Right cardiac atrium (tissue), 5 donors: ENCODE results near the gene UBL3. TPM values are rescaled to one million over a fixed set of nuclear protein-coding genes. Genes with fewer than 3 reads are reported as not detected.

Source experiments
- ATAC-seq, 2 donors: fragments of 200-7000 bp; cut with Tn5 transposase; one replicate each; pipeline versions ENCODE4 v1.8.0 to v1.9.1; 2020; ENCODE audit warnings: moderate library complexity in 2 of 2, mild to moderate bottlenecking in 1 of 2
- DNase-seq, 3 donors: peaks; one replicate each; pipeline ENCODE4 v3.0.0-alpha.2; 2020
- H3K27ac ChIP-seq: one replicate; pipeline ENCODE4 v1.5.1; 2013; ENCODE audit warnings: mild to moderate bottlenecking, low read length, control low read depth, moderate library complexity
- H3K27me3 ChIP-seq: one replicate; pipeline ENCODE4 v1.6.1; 2013; ENCODE audit not compliant: control insufficient read depth, insufficient read depth
- H3K4me1 ChIP-seq: one replicate; pipeline ENCODE4 v1.6.1; 2013; ENCODE audit warnings: low read length; ENCODE audit not compliant: control insufficient read depth, insufficient read depth
- H3K4me3 ChIP-seq: one replicate; pipeline ENCODE4 v1.5.1; 2013; ENCODE audit warnings: low read length, control low read depth
- H3K9me3 ChIP-seq: one replicate; pipeline ENCODE4 v1.6.1; 2013; ENCODE audit warnings: low read length; ENCODE audit not compliant: control insufficient read depth
- WGBS: extraction: QIAGEN DNeasy Blood & Tissue Kit; methylation state at CpG from one replicate; pipeline ENCODE4 v1.1.7; 2013; 5-methylcytosine and 5-hydroxymethylcytosine counted together
- intact Hi-C, 4 donors: fragments of 100-400 bp; cut with DNase I; formaldehyde crosslinking; loops; one replicate each; pipeline versions ENCODE4 v1.11.0 to v1.14.0; 2022 to 2023
- polyA plus RNA-seq: library from polyadenylated mRNA; stranded (reverse); fragments of 200-250 nt; gene quantifications from one replicate; pipeline ENCODE4 v1.2.3, GENCODE V29; 2013
- total RNA-seq, 4 donors: library from RNA; stranded (reverse); fragmentation: NEBNext Ultra II Directional; extraction: Animal tissue kit (Norgen Biotek cat#: 25700); gene quantifications; one replicate each; pipeline ENCODE4 v1.2.1, GENCODE V29; 2021
- donor health status: healthy with polysubstance abuse.
- donor health status: DM: no; HTN: yes; CAD: no.
- donor health status: DM: no; HTN: no; CAD: no.
- donor health status: DM: no; HTN: yes; CAD: no; lungs with severe emphysema.
- donor health status: DM: yes; HTN: yes; CAD: no.

Gene UBL3
- total and polyA plus RNA-seq, 5 donors: 15.8 to 25.8 (median 24.6) TPM

GRCh38 chr13:29743201-29743786, 107.1 kb downstream of the UBL3 start:
- no peak overlapping the region for H3K27ac ChIP-seq
- DNase-seq (peak; percentile 48 to 76 (median 73)), ATAC-seq (peak; percentile 75 to 89)
- no peaks in the 10 kb centered on the region for H3K4me1 ChIP-seq
- intact Hi-C loops: no loop called here
- H3K27me3 ChIP-seq: no peaks in the 10 kb centered on the region
- WGBS: 43% methylated on average over 16 of the region's 16 CpGs
- H3K4me3 ChIP-seq: no peak overlapping the region
- H3K9me3 ChIP-seq: no peaks in the 10 kb centered on the region

GRCh38 chr13:29740961-29741360, 109.5 kb downstream of the UBL3 start:
- intact Hi-C loops: no loop called here
- Histone ChIP-seq H3K4me3 (no peak overlapping the region), H3K4me1 (no peaks in the 10 kb centered on the region), H3K27me3 (no peaks in the 10 kb centered on the region), H3K27ac (no peak overlapping the region), H3K9me3 (no peaks in the 10 kb centered on the region)
- WGBS: 94% methylated on average over 3 of the region's 3 CpGs
- DNase-seq (no peak), ATAC-seq (no peak)

- H3K4me3 ChIP-seq: no peak overlapping the region
- H3K4me1 ChIP-seq: no peaks in the 10 kb centered on the region
- no peaks in the 10 kb centered on the region for H3K27me3 ChIP-seq
- WGBS: 93% methylated on average over 5 of the region's 5 CpGs
- intact Hi-C loops: no loop called here
- ATAC-seq (no peak), DNase-seq (no peak)
- no peak overlapping the region for H3K27ac ChIP-seq
- H3K9me3 ChIP-seq: no peaks in the 10 kb centered on the region
Measured at GRCh38 chr13:29737061-29737460, 113.4 kb downstream of the UBL3 start.

DNA sequence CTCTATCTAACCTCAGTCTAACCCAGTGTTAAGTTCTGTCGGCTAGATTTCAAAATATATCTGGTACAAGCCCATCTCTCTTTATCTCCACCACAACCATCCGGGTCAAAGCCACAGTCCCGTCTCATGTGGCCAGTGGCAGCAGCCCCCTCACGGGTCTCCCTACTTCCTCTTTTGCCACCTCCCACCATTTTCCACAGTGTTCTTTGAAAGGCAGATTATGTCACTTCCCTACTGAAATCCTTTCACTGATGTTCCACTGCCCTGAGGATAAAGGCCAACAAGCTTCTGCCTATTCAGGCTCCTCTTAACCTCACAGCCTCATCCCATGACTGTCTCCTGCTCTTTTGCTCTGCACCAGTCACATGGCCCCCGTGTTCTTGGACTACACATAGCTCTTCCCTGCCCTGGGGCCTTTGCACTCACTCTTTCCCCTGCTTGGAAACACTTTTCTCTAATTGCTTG, 117.2 kb downstream of the UBL3 start:
- Histone ChIP-seq H3K4me1 (no peaks in the 10 kb centered on the region), H3K27me3 (peaks cover 2% of the 10 kb centered on the region), H3K9me3 (no peaks in the 10 kb centered on the region), H3K27ac (no peak overlapping the region), H3K4me3 (no peak overlapping the region)
- 48% methylated on average over 5 of the region's 5 CpGs for WGBS
- ATAC-seq (no peak), DNase-seq (no peak)
- intact Hi-C loops: no loop called here

DNA sequence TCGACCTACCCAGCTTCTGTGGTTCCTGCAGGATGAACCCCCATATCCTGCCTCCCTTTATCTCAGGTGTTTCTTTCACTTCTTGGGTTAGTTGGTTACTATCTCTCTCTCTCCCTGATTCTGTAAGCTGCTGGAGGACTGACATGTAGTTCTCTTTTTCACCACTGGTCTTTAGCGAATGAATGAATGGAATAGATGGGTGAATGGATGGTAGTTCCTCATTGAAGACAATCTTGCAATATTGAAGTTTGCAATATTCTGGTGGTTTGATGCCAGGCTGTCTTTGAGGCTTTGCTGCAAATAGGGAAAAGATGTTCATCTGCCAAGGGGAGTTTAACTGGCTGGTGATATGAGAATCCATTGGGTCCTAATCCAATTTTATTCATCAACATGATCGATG, 120.2 kb downstream of the UBL3 start:
- Histone ChIP-seq H3K27ac (no peak overlapping the region), H3K27me3 (peaks cover 2% of the 10 kb centered on the region), H3K4me3 (no peak overlapping the region), H3K4me1 (no peaks in the 10 kb centered on the region), H3K9me3 (no peaks in the 10 kb centered on the region)
- DNase-seq (no peak), ATAC-seq (no peak)
- 61% methylated on average over 3 of the region's 3 CpGs for WGBS
- intact Hi-C loops: no loop called here

- Histone ChIP-seq H3K9me3 (no peaks in the 10 kb centered on the region), H3K4me3 (no peak overlapping the region), H3K27ac (no peak overlapping the region), H3K4me1 (no peaks in the 10 kb centered on the region), H3K27me3 (no peaks in the 10 kb centered on the region)
- intact Hi-C loops: no loop called here
- WGBS: 82% methylated on average over 6 of the region's 6 CpGs
- ATAC-seq: no peak
- no peak for DNase-seq
Measured at GRCh38 chr13:29722415-29722814, 128.0 kb downstream of the UBL3 start.

- intact Hi-C loops: no loop called here
- no peak overlapping the region for H3K4me3 ChIP-seq
- 88% methylated on average over 13 of the region's 13 CpGs for WGBS
- H3K9me3 ChIP-seq: no peaks in the 10 kb centered on the region
- H3K27me3 ChIP-seq: no peaks in the 10 kb centered on the region
- no peak for ATAC-seq
- H3K27ac ChIP-seq: no peak overlapping the region
- DNase-seq: no peak
- H3K4me1 ChIP-seq: no peaks in the 10 kb centered on the region
Measured at GRCh38 chr13:29721766-29722165, 128.7 kb downstream of the UBL3 start.

GRCh38 chr13:29718694-29719093, 131.7 kb downstream of the UBL3 start:
- Histone ChIP-seq H3K4me3 (no peak overlapping the region), H3K27ac (no peak overlapping the region), H3K27me3 (no peaks in the 10 kb centered on the region), H3K9me3 (no peaks in the 10 kb centered on the region), H3K4me1 (no peaks in the 10 kb centered on the region)
- no peak for DNase-seq
- intact Hi-C loops: no loop called here
- WGBS: 77% methylated on average over 1 of the region's 1 CpG
- no peak for ATAC-seq

GRCh38 chr13:29716493-29716892, 133.9 kb downstream of the UBL3 start:
- Histone ChIP-seq H3K9me3 (no peaks in the 10 kb centered on the region), H3K27ac (no peak overlapping the region), H3K4me3 (no peak overlapping the region), H3K4me1 (no peaks in the 10 kb centered on the region), H3K27me3 (no peaks in the 10 kb centered on the region)
- DNase-seq (no peak), ATAC-seq (no peak)
- WGBS: 91% methylated on average over 3 of the region's 3 CpGs
- intact Hi-C loops: no loop called here
